Measurements from ENCODE around the gene MOB3A. TPM values are rescaled to one million over a fixed set of nuclear protein-coding genes. Genes with fewer than 3 reads are reported as not detected.

The MOB3A gene
- total and polyA plus RNA-seq, 4 donors: 3.4 to 8.7 (median 6.5) TPM

GRCh38 chr19:2116507-2116906 lies 20.4 kb upstream of the MOB3A start:
- Histone ChIP-seq H3K9ac (ENCODE audit: low read depth in 1 of 2, low read length in 2 of 2) (no peak overlapping the region), H3K4me1 (ENCODE audit: control insufficient read depth in 4 of 4, insufficient read depth in 4 of 4, low read length in 3 of 4) (no peaks in the 10 kb centered on the region), H3K36me3 (ENCODE audit: control insufficient read depth in 4 of 4, insufficient read depth in 3 of 4, low read depth in 1 of 4, low read length in 3 of 4) (peaks cover 39 to 93% (median 59%) of the 10 kb centered on the region in 4 donors), H3K27me3 (ENCODE audit: control insufficient read depth in 4 of 4, insufficient read depth in 4 of 4, low read length in 3 of 4) (no peaks in the 10 kb centered on the region), H3K4me3 (ENCODE audit: low read depth in 1 of 3, low read length in 3 of 3) (no peak overlapping the region), H3K9me3 (ENCODE audit: control insufficient read depth in 4 of 4, low read length in 3 of 4) (no peaks in the 10 kb centered on the region), H3K27ac (ENCODE audit: low read depth in 1 of 2, low read length in 2 of 2) (no peak overlapping the region)
- TF ChIP-seq GABPA (IDR thresholded peaks at IDR 0.05 in 1 of 2, conservative IDR thresholded peaks at IDR 0.05 in 1 of 2): no peak
- TF ChIP-seq EGR1 (IDR thresholded peaks at IDR 0.05; ENCODE audit: low read depth in 2 of 2): no peak
- TF ChIP-seq JUND (IDR thresholded peaks at IDR 0.05): no peak
- TF ChIP-seq, protein P1, sequence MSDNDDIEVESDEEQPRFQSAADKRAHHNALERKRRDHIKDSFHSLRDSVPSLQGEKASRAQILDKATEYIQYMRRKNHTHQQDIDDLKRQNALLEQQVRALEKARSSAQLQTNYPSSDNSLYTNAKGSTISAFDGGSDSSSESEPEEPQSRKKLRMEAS (IDR thresholded peaks at IDR 0.05): no peak
- no peak for TF ChIP-seq RXRA (IDR thresholded peaks at IDR 0.05)
- TF ChIP-seq, protein P2, sequence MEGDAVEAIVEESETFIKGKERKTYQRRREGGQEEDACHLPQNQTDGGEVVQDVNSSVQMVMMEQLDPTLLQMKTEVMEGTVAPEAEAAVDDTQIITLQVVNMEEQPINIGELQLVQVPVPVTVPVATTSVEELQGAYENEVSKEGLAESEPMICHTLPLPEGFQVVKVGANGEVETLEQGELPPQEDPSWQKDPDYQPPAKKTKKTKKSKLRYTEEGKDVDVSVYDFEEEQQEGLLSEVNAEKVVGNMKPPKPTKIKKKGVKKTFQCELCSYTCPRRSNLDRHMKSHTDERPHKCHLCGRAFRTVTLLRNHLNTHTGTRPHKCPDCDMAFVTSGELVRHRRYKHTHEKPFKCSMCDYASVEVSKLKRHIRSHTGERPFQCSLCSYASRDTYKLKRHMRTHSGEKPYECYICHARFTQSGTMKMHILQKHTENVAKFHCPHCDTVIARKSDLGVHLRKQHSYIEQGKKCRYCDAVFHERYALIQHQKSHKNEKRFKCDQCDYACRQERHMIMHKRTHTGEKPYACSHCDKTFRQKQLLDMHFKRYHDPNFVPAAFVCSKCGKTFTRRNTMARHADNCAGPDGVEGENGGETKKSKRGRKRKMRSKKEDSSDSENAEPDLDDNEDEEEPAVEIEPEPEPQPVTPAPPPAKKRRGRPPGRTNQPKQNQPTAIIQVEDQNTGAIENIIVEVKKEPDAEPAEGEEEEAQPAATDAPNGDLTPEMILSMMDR (IDR thresholded peaks at IDR 0.05; ENCODE audit: low read depth, low read length, missing input control): no peak
- TF ChIP-seq RAD21 (IDR thresholded peaks at IDR 0.05): no peak
- TF ChIP-seq ZBTB33 (IDR thresholded peaks at IDR 0.05): no peak
- no peak for TF ChIP-seq REST (IDR thresholded peaks at IDR 0.05)
- no peak for TF ChIP-seq FOXA1 (IDR thresholded peaks at IDR 0.05)
- no peak for TF ChIP-seq ATF3 (IDR thresholded peaks at IDR 0.05)
- no peak for TF ChIP-seq NR2F2 (IDR thresholded peaks at IDR 0.05)
- no peak for TF ChIP-seq YY1 (IDR thresholded peaks at IDR 0.05)
- no peak for TF ChIP-seq TAF1 (conservative IDR thresholded peaks at IDR 0.05)
- TF ChIP-seq SP1 (IDR thresholded peaks at IDR 0.05): no peak
- no peak for TF ChIP-seq HNF4A (conservative IDR thresholded peaks at IDR 0.05)
- DNase-seq (ENCODE audit: low spot score): no peak
- 95% methylated on average over 25 of the region's 25 CpGs for WGBS
